Measurements from ENCODE around the gene MAU2.

Gene MAU2

DNA sequence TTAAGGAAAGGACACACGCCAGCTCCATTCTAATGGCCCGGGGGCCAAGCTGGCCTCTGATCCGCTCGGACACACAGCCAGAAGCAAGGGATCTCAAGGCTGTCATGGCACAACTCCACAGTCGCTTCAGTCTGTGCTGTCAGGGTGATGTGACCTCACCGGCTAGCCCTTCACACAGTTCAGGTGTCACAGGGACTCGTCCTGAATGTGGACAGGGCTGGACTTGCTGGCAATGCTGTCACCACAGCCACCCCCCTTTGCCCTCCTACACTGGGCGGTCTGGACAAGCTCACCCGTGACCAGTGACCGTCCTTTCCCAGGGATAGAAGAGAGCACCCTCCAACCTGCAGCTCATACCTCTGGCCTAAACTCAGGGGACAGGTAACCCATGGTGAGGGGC is 15.6 kb upstream of the MAU2 start:
- in situ Hi-C loops (cut with MboI; ENCODE audit: low sequenced_read_pairs), result no loop called here

- in situ Hi-C loops (cut with MboI; ENCODE audit: low sequenced_read_pairs), result no loop called here
Observed at GRCh38 chr19:19305696-19306095, 14.9 kb upstream of the MAU2 start.

DNA sequence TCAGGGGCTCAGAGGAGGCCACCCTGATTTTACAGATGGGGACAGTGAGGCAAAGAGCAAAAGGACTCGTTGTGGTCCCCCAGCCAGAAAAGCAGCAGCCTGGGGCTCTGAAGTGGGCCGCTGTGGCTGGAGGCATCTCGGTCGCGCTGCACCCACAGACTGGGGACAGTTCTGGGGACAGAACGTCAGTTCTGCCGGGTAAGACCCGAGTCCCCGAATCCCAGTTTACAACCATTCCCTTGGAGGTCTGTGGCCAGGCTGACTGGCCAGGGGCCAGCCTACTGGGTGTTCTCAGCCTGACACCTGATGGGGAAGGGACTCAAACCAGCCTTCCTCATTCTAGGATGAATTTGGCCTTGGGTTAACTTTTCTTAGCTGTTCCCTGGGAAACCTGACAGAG is 14.4 kb upstream of the MAU2 start:
- in situ Hi-C loops (cut with MboI; ENCODE audit: low sequenced_read_pairs), result no loop called here

GRCh38 chr19:19308373-19308772 is 12.3 kb upstream of the MAU2 start:
- in situ Hi-C loops (cut with MboI; ENCODE audit: low sequenced_read_pairs), result no loop called here

DNA sequence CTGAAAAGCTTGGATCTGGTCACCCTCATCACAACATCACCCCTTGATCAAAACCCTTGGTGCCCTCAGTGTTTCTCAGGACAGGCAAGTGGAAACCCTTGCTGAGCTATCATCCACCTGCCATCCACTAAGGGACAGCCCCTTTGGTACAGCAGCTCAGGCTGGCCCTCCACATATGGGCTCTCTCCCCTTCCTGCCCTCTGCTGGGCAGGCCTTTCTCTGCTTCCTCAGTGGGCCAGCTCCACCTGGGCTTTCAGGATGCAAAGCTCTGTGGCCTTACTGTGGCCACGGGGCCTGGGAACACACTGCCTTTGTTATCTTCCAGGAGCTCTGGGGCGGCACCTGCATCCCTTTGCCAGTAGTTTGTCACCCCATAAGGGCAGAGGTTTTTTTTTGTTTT is 5.2 kb upstream of the MAU2 start:
- in situ Hi-C loops (cut with MboI; ENCODE audit: low sequenced_read_pairs), result no loop called here

- in situ Hi-C loops (cut with MboI; ENCODE audit: low sequenced_read_pairs), result no loop called here
Observed at GRCh38 chr19:19316082-19316481, 4.5 kb upstream of the MAU2 start.

DNA sequence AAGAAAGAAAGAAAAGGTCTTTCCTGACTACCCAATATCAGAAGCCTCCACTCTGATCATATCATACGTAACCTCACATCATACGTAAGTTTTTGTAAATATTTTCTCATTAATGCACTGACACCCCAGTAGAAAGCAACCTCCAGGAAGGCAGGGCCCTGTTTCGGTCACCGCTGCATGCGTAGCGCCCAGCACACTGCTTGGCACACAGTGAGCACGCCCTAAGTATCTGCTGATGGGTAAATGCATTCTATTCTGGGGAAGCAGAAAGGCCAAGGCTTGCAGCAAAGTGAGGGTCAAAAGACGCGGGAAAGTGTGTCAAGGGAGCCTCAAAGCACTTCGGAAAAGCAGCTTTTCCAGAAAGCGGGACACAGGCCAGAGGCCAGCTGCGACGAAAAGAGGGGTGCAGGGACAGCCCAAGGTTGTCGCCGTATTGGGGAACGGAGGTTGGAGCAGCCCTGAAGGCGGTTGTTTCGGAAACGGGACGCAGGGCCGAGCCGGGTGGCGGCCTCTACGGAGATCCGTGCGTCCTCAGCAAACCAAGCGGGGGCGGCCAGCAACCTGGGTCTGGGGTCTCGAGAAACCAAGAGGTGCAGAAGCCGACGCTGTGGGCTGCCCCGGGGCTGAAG is 783 bp upstream of the MAU2 start:
- in situ Hi-C loops (cut with MboI; ENCODE audit: low sequenced_read_pairs), result no loop called here

DNA sequence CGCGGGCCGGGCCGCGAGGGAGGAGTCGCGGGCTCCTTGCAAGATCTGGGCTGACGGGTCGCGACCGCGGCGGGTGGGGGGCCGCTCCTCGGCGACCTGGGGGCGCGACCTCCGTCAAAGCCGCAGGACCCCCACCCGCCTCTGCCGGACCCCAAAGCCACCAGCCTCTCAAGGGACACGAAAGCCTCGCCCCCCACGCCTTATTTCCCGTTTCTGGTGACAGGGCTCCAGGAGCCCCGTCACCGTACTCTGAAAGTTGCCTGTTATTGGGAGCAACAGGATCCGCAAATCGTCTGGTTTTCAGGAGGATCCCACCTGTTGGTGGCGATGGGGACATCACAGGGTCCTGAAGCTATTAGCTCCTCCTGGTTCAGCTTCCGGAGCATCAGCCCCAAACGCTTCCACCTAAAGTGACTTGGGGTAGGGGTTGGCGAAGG is 530 bp downstream of the MAU2 start:
- in situ Hi-C loops (cut with MboI; ENCODE audit: low sequenced_read_pairs), result no loop called here

GRCh38 chr19:19324059-19324770 is 3.6 kb downstream of the MAU2 start:
- in situ Hi-C loops (cut with MboI; ENCODE audit: low sequenced_read_pairs), result no loop called here

- in situ Hi-C loops (cut with MboI; ENCODE audit: low sequenced_read_pairs), result no loop called here
Observed at GRCh38 chr19:19327672-19328071, 7.0 kb downstream of the MAU2 start.

GRCh38 chr19:19329126-19329525 is 8.5 kb downstream of the MAU2 start:
- in situ Hi-C loops (cut with MboI; ENCODE audit: low sequenced_read_pairs), result no loop called here

- in situ Hi-C loops (cut with MboI; ENCODE audit: low sequenced_read_pairs), result no loop called here
Observed at GRCh38 chr19:19334063-19334988, 13.7 kb downstream of the MAU2 start.

DNA sequence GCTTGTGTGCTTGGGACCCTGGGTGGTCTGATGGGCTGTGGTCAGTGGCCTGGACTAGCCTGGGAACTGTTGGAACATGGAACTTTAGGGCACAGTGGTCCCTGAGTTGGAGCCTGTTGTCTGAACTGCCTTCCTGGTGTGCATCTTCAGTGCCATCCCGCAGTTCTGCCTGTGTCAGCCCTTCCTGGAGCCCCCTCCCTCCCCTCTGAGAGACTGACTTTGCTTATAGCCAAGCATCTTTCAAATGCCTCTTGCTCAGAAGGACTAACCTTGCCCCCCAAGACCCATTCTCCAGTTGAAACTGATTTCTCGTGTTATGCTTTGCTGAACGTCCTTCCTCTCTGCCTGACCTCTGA is 14.3 kb downstream of the MAU2 start:
- in situ Hi-C loops (cut with MboI; ENCODE audit: low sequenced_read_pairs), result no loop called here

GRCh38 chr19:19335408-19336158 is 15.0 kb downstream of the MAU2 start:
- in situ Hi-C loops (cut with MboI; ENCODE audit: low sequenced_read_pairs), result no loop called here

- in situ Hi-C loops (cut with MboI; ENCODE audit: low sequenced_read_pairs), result no loop called here
Observed at GRCh38 chr19:19336597-19336996, 16.0 kb downstream of the MAU2 start.

- in situ Hi-C loops (cut with MboI; ENCODE audit: low sequenced_read_pairs), result no loop called here
Observed at GRCh38 chr19:19337120-19337519, 16.5 kb downstream of the MAU2 start.

DNA sequence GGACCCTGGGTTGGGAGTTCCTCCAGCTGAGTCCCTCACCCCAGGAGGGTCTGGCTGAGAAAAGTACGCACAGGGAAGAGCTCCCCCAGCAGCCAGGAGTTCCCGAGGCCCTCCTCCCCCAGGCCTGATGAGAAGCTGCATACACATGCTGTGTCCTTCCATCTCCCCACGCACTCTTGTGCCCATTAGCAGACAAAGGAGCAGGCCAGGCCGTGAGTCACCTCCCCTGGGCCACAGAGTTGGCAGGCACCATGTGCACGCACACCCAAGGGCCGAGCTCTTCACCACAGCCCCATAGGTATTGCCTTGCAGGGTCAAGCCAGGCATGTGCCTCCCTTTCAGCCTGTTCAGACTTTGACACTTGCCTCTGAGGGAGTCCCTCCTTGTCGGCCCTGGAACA is 17.5 kb downstream of the MAU2 start:
- in situ Hi-C loops (cut with MboI; ENCODE audit: low sequenced_read_pairs), result no loop called here

DNA sequence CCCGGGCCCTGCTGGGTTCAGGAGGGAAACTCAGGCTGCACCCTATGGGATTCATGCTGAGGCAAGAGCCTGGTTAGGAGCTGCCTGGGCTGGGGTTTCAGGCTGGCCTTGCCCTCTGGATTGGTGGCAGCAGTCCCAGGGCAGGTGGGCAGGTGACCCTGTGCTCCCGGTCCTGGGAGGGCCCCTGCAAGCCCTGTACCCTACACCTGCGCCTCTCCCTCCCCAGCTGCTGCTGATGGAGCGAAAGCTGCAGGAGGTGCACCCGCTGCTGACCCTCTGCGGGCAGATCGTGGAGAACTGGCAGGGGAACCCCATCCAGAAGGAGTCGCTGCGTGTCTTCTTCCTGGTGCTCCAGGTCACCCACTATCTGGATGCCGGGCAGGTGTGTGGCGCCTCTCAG is 20.4 kb downstream of the MAU2 start:
- in situ Hi-C loops (cut with MboI; ENCODE audit: low sequenced_read_pairs), result no loop called here

- in situ Hi-C loops (cut with MboI; ENCODE audit: low sequenced_read_pairs), result no loop called here
Observed at GRCh38 chr19:19342086-19343015, 21.7 kb downstream of the MAU2 start.

DNA sequence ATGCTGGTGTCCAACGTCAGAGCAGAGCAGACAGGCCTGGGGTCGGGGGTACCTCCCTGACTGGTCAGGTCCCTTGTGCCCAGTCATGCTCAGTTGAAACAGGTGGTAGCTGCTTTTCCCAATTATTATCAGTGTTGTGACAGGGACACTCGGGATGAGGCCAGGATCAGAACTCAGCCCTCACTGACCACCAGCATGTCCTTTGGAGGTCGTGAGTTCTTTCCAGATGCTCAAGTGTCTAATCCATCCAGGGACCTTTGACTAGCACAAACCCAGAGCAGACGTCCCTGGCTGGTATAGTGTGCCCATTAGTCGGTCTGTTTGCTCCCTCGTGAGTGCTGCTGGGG is 22.4 kb downstream of the MAU2 start:
- in situ Hi-C loops (cut with MboI; ENCODE audit: low sequenced_read_pairs), result no loop called here

Measured in HL-60/S4 treated with phorbol 12-myristate 13-acetate at 8.2 ng/mL for 4 days and 3 days (cell line).